PC-3 (cell line): Measurements from ENCODE around the gene HRH3. TPM values are rescaled to one million over a fixed set of nuclear protein-coding genes. Genes with fewer than 3 reads are reported as not detected.

Experiments
- ATAC-seq: fragments of 200-7000 bp; cut with Tn5 transposase; 2 replicates; pipeline ENCODE4 v1.9.1; 2020; ENCODE audit warnings: mild to moderate bottlenecking, moderate library complexity
- BruUV-seq: library from RNA; stranded (reverse); fragments of 400-500 nt; replicated peaks from 2 replicates; lab custom pipeline; 2021; lab: Mats Ljungman, UMichigan
- CTCF ChIA-PET: fragments of 300-600 bp; sonication (Branson Sonifier 250); formaldehyde crosslinking; loops from one replicate; lab custom pipeline; 2022; ENCODE audit warnings: antibody characterized with exemption; lab: Charles Lee
- POLR2A ChIA-PET: fragments of 300-600 bp; sonication (Branson Sonifier 250); formaldehyde crosslinking; loops from one replicate; lab custom pipeline; 2022; ENCODE audit warnings: antibody characterized with exemption; ENCODE audit not compliant: unreplicated experiment; lab: Charles Lee
- DNase-seq: peaks from one replicate; pipeline ENCODE4 v3.0.0-alpha.2; 2015
- H2AFZ ChIP-seq: fragments of 300-600 bp; sonication (generic); 2 replicates; pipeline ENCODE4 v1.6.0; 2016; ENCODE audit warnings: antibody characterized with exemption, low read length
- H3F3A ChIP-seq: fragments of 300-600 bp; sonication (generic); one replicate; pipeline ENCODE4 v1.6.0; 2017; ENCODE audit warnings: antibody characterized with exemption, low read length, control low read depth, mild to moderate bottlenecking; ENCODE audit not compliant: unreplicated experiment
- H3K27ac ChIP-seq: fragments of 300-600 bp; sonication (generic); 2 replicates; pipeline ENCODE4 v1.5.1; 2016; ENCODE audit warnings: mild to moderate bottlenecking, low read length
- H3K27me3 ChIP-seq: fragments of 300-600 bp; sonication (generic); 2 replicates; pipeline ENCODE4 v1.6.1; 2016; ENCODE audit warnings: low read length, mixed read lengths
- H3K36me3 ChIP-seq: fragments of 300-600 bp; sonication (generic); 2 replicates; pipeline ENCODE4 v1.6.1; 2016; ENCODE audit warnings: low read depth, mixed run types, low read length, mixed read lengths
- H3K4me1 ChIP-seq: fragments of 300-600 bp; sonication (generic); 2 replicates; pipeline ENCODE4 v1.5.1; 2016; ENCODE audit warnings: low read length; ENCODE audit not compliant: insufficient read depth
- H3K4me2 ChIP-seq: fragments of 300-600 bp; sonication (generic); 2 replicates; pipeline ENCODE4 v1.6.0; 2016; ENCODE audit warnings: low read length
- H3K4me3 ChIP-seq: fragments of 300-600 bp; sonication (generic); 2 replicates; pipeline ENCODE4 v1.5.1; 2016; ENCODE audit warnings: mild to moderate bottlenecking, low read length, mixed read lengths
- H3K79me2 ChIP-seq: fragments of 300-600 bp; sonication (generic); 2 replicates; pipeline ENCODE4 v1.6.1; 2017; ENCODE audit warnings: low read length, mixed read lengths
- H3K9ac ChIP-seq: fragments of 300-600 bp; sonication (generic); 2 replicates; pipeline ENCODE4 v1.6.0; 2016; ENCODE audit warnings: mild to moderate bottlenecking, low read length
- H3K9me2 ChIP-seq: fragments of 300-600 bp; sonication (generic); replicated peaks from 2 replicates; pipeline ENCODE4 v1.6.1; 2016; ENCODE audit warnings: mixed run types, low read length, mixed read lengths
- H3K9me3 ChIP-seq: fragments of 300-600 bp; sonication (generic); 2 replicates; pipeline ENCODE4 v1.6.1; 2016; ENCODE audit warnings: low read length, mixed read lengths
- H4K20me1 ChIP-seq: fragments of 300-600 bp; sonication (generic); 2 replicates; pipeline ENCODE4 v1.6.1; 2016; ENCODE audit warnings: low read length, mixed read lengths
- CTCF ChIP-seq: fragments of 300-600 bp; sonication (generic); conservative IDR thresholded peaks from 2 replicates; pipeline ENCODE4 v1.5.1; 2017; ENCODE audit warnings: antibody characterized with exemption, low read depth, mild to moderate bottlenecking, low read length
- EZH2 ChIP-seq: fragments of 300-600 bp; sonication (generic); IDR thresholded peaks from one replicate; pipeline ENCODE4 v1.6.1; 2017; ENCODE audit warnings: antibody characterized with exemption, mild to moderate bottlenecking, low read length; ENCODE audit not compliant: unreplicated experiment
- EZH2phosphoT487 ChIP-seq: fragments of 300-600 bp; sonication (generic); IDR thresholded peaks from 2 replicates; pipeline ENCODE4 v1.6.1; 2018; ENCODE audit warnings: mild to moderate bottlenecking, antibody characterized with exemption, low read length, borderline replicate concordance
- intact Hi-C: fragments of 100-400 bp; cut with micrococcal nuclease; formaldehyde crosslinking; loops from 2 replicates; pipeline ENCODE4 v1.9.0; 2023
- total RNA-seq: library from RNA; depleted of rRNA; stranded (reverse); fragments of >200 nt; gene quantifications from 2 replicates; pipeline ENCODE4 v1.2.3, GENCODE V29; 2014

The HRH3 gene
- total RNA-seq, 1 experiment from 2014 or later: not detected

GRCh38 chr20:62201173-62202082 lies 18.6 kb downstream of the HRH3 start:
- H4K20me1 ChIP-seq: no peaks in the 10 kb centered on the region
- BruUV-seq: no TSS peak
- no peak for ATAC-seq
- no peaks in the 10 kb centered on the region for H3K9me2 ChIP-seq
- H3K9me3 ChIP-seq: no peaks in the 10 kb centered on the region
- H3K4me1 ChIP-seq: peaks cover 18% of the 10 kb centered on the region
- ChIA-PET POLR2A (no interaction called here), CTCF (no interaction called here)
- no peak overlapping the region for H3K27ac ChIP-seq
- no peaks in the 10 kb centered on the region for H3K27me3 ChIP-seq
- TF ChIP-seq CTCF (no peak), EZH2phosphoT487 (no peak), EZH2 (no peak)
- H3F3A ChIP-seq: no peaks in the 10 kb centered on the region
- peaks cover 36% of the 10 kb centered on the region for H3K36me3 ChIP-seq
- no peak overlapping the region for H3K4me2 ChIP-seq
- intact Hi-C loops: no loop called here
- no peak overlapping the region for H3K9ac ChIP-seq
- no peak overlapping the region for H2AFZ ChIP-seq
- no peaks in the 10 kb centered on the region for H3K79me2 ChIP-seq
- no peak overlapping the region for H3K4me3 ChIP-seq
- DNase-seq: no peak

GRCh38 chr20:62200491-62201172 lies 19.4 kb downstream of the HRH3 start:
- intact Hi-C loops: no loop called here
- H3K27me3 ChIP-seq: no peaks in the 10 kb centered on the region
- H3K36me3 ChIP-seq: peaks cover 36% of the 10 kb centered on the region
- peaks cover 18% of the 10 kb centered on the region for H3K4me1 ChIP-seq
- no peaks in the 10 kb centered on the region for H3K9me3 ChIP-seq
- no peak overlapping the region for H3K4me2 ChIP-seq
- H3K79me2 ChIP-seq: no peaks in the 10 kb centered on the region
- no peak for ATAC-seq
- no peak overlapping the region for H3K4me3 ChIP-seq
- TF ChIP-seq EZH2 (no peak), EZH2phosphoT487 (no peak), CTCF (no peak)
- BruUV-seq: no TSS peak
- H4K20me1 ChIP-seq: no peaks in the 10 kb centered on the region
- H3K9me2 ChIP-seq: no peaks in the 10 kb centered on the region
- H2AFZ ChIP-seq: no peak overlapping the region
- H3K27ac ChIP-seq: no peak overlapping the region
- ChIA-PET POLR2A (no interaction called here), CTCF (no interaction called here)
- no peaks in the 10 kb centered on the region for H3F3A ChIP-seq
- no peak for DNase-seq
- H3K9ac ChIP-seq: no peak overlapping the region

GRCh38 chr20:62198931-62199330 lies 21.1 kb downstream of the HRH3 start:
- H3K27me3 ChIP-seq: no peaks in the 10 kb centered on the region
- H3K9me3 ChIP-seq: no peaks in the 10 kb centered on the region
- no peak for TF ChIP-seq EZH2
- TF ChIP-seq EZH2phosphoT487: no peak
- TF ChIP-seq CTCF: no peak
- intact Hi-C loops: no loop called here
- no peaks in the 10 kb centered on the region for H3K9me2 ChIP-seq
- H3F3A ChIP-seq: no peaks in the 10 kb centered on the region
- ChIA-PET POLR2A (interaction anchor here (0.6 kb wide), 1 partner anchor 173 kb away, joined by 5 read pairs; no protein-coding TSS in a partner anchor), CTCF (no interaction called here)
- H3K4me3 ChIP-seq: no peak overlapping the region
- no TSS peak for BruUV-seq
- H3K4me2 ChIP-seq: no peak overlapping the region
- H2AFZ ChIP-seq: no peak overlapping the region
- ATAC-seq (no peak), DNase-seq (no peak)
- H3K9ac ChIP-seq: no peak overlapping the region
- no peaks in the 10 kb centered on the region for H3K79me2 ChIP-seq
- no peak overlapping the region for H3K27ac ChIP-seq
- H3K4me1 ChIP-seq: peaks cover 17% of the 10 kb centered on the region
- H4K20me1 ChIP-seq: no peaks in the 10 kb centered on the region
- H3K36me3 ChIP-seq: peaks cover 36% of the 10 kb centered on the region
